HCT116 (cell line): Measurements from ENCODE around the gene NFATC3. TPM values are rescaled to one million over a fixed set of nuclear protein-coding genes. Genes with fewer than 3 reads are reported as not detected.

Experiments used
- ATAC-seq: fragments of 200-7000 bp; cut with Tn5 transposase; 2 replicates; pipeline ENCODE4 v1.9.1; 2020; ENCODE audit warnings: mild to moderate bottlenecking, moderate library complexity
- BruUV-seq: library from RNA; stranded (reverse); fragments of 400-500 nt; replicated peaks from 2 replicates; lab custom pipeline; 2021; lab: Mats Ljungman, UMichigan
- CTCF ChIA-PET: fragments of 300-600 bp; sonication (Branson Sonifier 250); formaldehyde crosslinking; loops from one replicate; lab custom pipeline; 2021; ENCODE audit warnings: antibody characterized with exemption; lab: Charles Lee
- POLR2A ChIA-PET: fragments of 300-600, 350-600 bp; sonication (Branson Sonifier 250); formaldehyde crosslinking; loops from one replicate; lab custom pipeline; 2021; ENCODE audit warnings: antibody characterized with exemption; lab: Charles Lee
- RAD21 ChIA-PET, 2 experiments: fragments of 300-600 bp; sonication (Branson Sonifier 250); formaldehyde crosslinking; loops; one replicate each; lab custom pipeline; 2023; ENCODE audit warnings: low total read pairs in 2 of 2; ENCODE audit not compliant: uncharacterized antibody in 2 of 2, unreplicated experiment in 2 of 2, low non-redundant PET in 1 of 2; lab: Charles Lee
- DNase-seq: peaks from one replicate; pipeline ENCODE4 v3.0.0-alpha.2; 2010; ENCODE audit warnings: low read depth, low spot score
- H2AFZ ChIP-seq: fragments of 200-600 bp; shearing (Covaris generic), sonication (generic); 2 replicates; pipeline ENCODE4 v1.6.1; 2017; ENCODE audit warnings: low read depth, mixed run types, mixed read lengths, antibody characterized with exemption, low read length; ENCODE audit not compliant: poor library complexity, severe bottlenecking
- H3K27ac ChIP-seq: 2 replicates; pipeline ENCODE4 v1.5.1; 2012; ENCODE audit warnings: low read depth, low read length
- H3K27me3 ChIP-seq: fragments of 200-600 bp; sonication (generic); 2 replicates; pipeline ENCODE4 v1.6.1; 2016; ENCODE audit warnings: mixed run types, low read length, mixed read lengths; ENCODE audit not compliant: insufficient read depth
- H3K36me3 ChIP-seq, 2 experiments: fragments of 200-500 bp in 1 of 2; fragments of 200-600 bp in 1 of 2; sonication (Bioruptor generic) in 1 of 2; sonication (generic) in 1 of 2; 2 replicates each; pipeline versions ENCODE4 v1.5.1 to v1.6.1; 2014 to 2016; ENCODE audit warnings: low read length in 2 of 2, inconsistent platforms in 1 of 2, mixed read lengths in 1 of 2, mixed run types in 1 of 2; ENCODE audit not compliant: insufficient read depth in 2 of 2, control insufficient read depth in 1 of 2
- H3K4me1 ChIP-seq, 2 experiments: fragments of 200-600 bp in 1 of 2; sonication (generic) in 1 of 2; 2 replicates each; pipeline versions ENCODE4 v1.5.1 to v1.6.1; 2012 to 2017; ENCODE audit warnings: low read length in 2 of 2, inconsistent platforms in 1 of 2, mild to moderate bottlenecking in 1 of 2, mixed read lengths in 1 of 2, mixed run types in 1 of 2, moderate library complexity in 1 of 2; ENCODE audit not compliant: insufficient read depth in 2 of 2, control insufficient read depth in 1 of 2
- H3K4me2 ChIP-seq: fragments of 200-600 bp; sonication (generic); 2 replicates; pipeline ENCODE4 v1.6.1; 2017; ENCODE audit warnings: mixed run types, low read length, mixed read lengths
- H3K4me3 ChIP-seq, 2 experiments: fragments of 200-600 bp in 1 of 2; sonication (generic) in 1 of 2; replicated peaks in 1 of 2; 2 replicates each; pipeline ENCODE4 v1.5.1; 2011 to 2016; ENCODE audit warnings: low read length in 2 of 2, control low read depth in 1 of 2, low read depth in 1 of 2, mild to moderate bottlenecking in 1 of 2, mixed read lengths in 1 of 2, mixed run types in 1 of 2
- H3K79me2 ChIP-seq: fragments of 200-600 bp; sonication (generic); 2 replicates; pipeline ENCODE4 v1.6.1; 2017; ENCODE audit warnings: mild to moderate bottlenecking, mixed run types, low read length, moderate library complexity, mixed read lengths; ENCODE audit not compliant: insufficient read depth
- H3K9ac ChIP-seq: fragments of 200-600 bp; sonication (generic); 2 replicates; pipeline ENCODE4 v1.6.1; 2016; ENCODE audit warnings: low read length, mixed read lengths
- H3K9me2 ChIP-seq: fragments of 200-600 bp; sonication (generic), shearing (Covaris generic); 2 replicates; pipeline ENCODE4 v1.6.1; 2017; ENCODE audit warnings: mixed run types, mild to moderate bottlenecking, moderate library complexity; ENCODE audit not compliant: insufficient read depth
- H3K9me3 ChIP-seq, 2 experiments: fragments of 200-500 bp in 1 of 2; fragments of 200-600 bp in 1 of 2; sonication (Bioruptor generic) in 1 of 2; sonication (generic) in 1 of 2; 2 replicates each; pipeline ENCODE4 v1.6.1; 2014 to 2017; ENCODE audit warnings: low read length in 2 of 2, mixed read lengths in 2 of 2, inconsistent platforms in 1 of 2, low read depth in 1 of 2, mild to moderate bottlenecking in 1 of 2, mixed run types in 1 of 2, moderate library complexity in 1 of 2; ENCODE audit not compliant: control insufficient read depth in 1 of 2, insufficient read depth in 1 of 2
- H4K20me1 ChIP-seq: fragments of 200-600 bp; sonication (generic), shearing (Covaris generic); 2 replicates; pipeline ENCODE4 v1.6.1; 2017; ENCODE audit warnings: mixed run types, mild to moderate bottlenecking, moderate library complexity; ENCODE audit not compliant: insufficient read depth
- CBX3 ChIP-seq: IDR thresholded peaks from 2 replicates; pipeline ENCODE4 v1.6.1; 2012; ENCODE audit warnings: low read depth
- CEBPB ChIP-seq: IDR thresholded peaks from 2 replicates; pipeline ENCODE4 v1.6.1; 2012; ENCODE audit warnings: low read depth
- ELF1 ChIP-seq: IDR thresholded peaks from 2 replicates; pipeline ENCODE4 v1.6.1; 2012; ENCODE audit warnings: low read depth, borderline replicate concordance
- EZH2 ChIP-seq: fragments of 200-600 bp; sonication (generic); IDR thresholded peaks from 2 replicates; pipeline ENCODE4 v1.6.1; 2017; ENCODE audit warnings: antibody characterized with exemption, mixed run types
- POLR2A ChIP-seq: IDR thresholded peaks from 2 replicates; pipeline ENCODE4 v1.7.0; 2011; ENCODE audit warnings: borderline replicate concordance; ENCODE audit not compliant: insufficient read depth, insufficient read length; ENCODE audit errors: extremely low read depth
- POLR2AphosphoS5 ChIP-seq: IDR thresholded peaks from 2 replicates; pipeline ENCODE4 v1.6.1; 2011; ENCODE audit warnings: mild to moderate bottlenecking, low read depth, low read length, moderate library complexity
- RAD21 ChIP-seq: IDR thresholded peaks from 2 replicates; pipeline ENCODE4 v1.6.1; 2012; ENCODE audit warnings: low read depth, mild to moderate bottlenecking
- SIN3A ChIP-seq: IDR thresholded peaks from 2 replicates; pipeline ENCODE4 v1.6.1; 2012; ENCODE audit warnings: low read depth
- SP1 ChIP-seq: IDR thresholded peaks from 2 replicates; pipeline ENCODE4 v1.6.1; 2012; ENCODE audit warnings: low read depth
- TCF7L2 ChIP-seq: IDR thresholded peaks from 2 replicates; pipeline ENCODE4 v1.7.0; 2011; ENCODE audit warnings: borderline replicate concordance, inconsistent platforms; ENCODE audit not compliant: insufficient read depth, insufficient read length; ENCODE audit errors: extremely low read depth
- ZFX ChIP-seq: fragments of 450-650 bp; IDR thresholded peaks from 2 replicates; pipeline ENCODE4 v1.6.1; 2017
- intact Hi-C: fragments of 100-400 bp; cut with micrococcal nuclease; formaldehyde crosslinking; loops from 2 replicates; pipeline ENCODE4 v1.10.0; 2022
- total RNA-seq: library from RNA; stranded (reverse); gene quantifications from one replicate; pipeline ENCODE4 v1.2.1, GENCODE V29; 2021; ENCODE audit not compliant: unreplicated experiment
- TF ChIP-seq, protein P1 (sequence below): IDR thresholded peaks from 2 replicates; pipeline ENCODE4 v1.6.1; 2012; ENCODE audit warnings: low read depth
- TF ChIP-seq, protein P2 (sequence below): IDR thresholded peaks from 2 replicates; pipeline ENCODE4 v1.6.1; 2011; ENCODE audit warnings: mild to moderate bottlenecking, low read length, moderate library complexity; ENCODE audit not compliant: insufficient replicate concordance; ENCODE audit errors: extremely low read depth
- TF ChIP-seq, protein P3 (sequence below), 3 experiments: fragments of 200-600 bp in 1 of 3; sonication (generic) in 1 of 3; IDR thresholded peaks in 2 of 3; conservative IDR thresholded peaks in 1 of 3; 2 replicates each; pipeline ENCODE4 v1.5.1; 2012 to 2017; ENCODE audit warnings: low read depth in 2 of 3, low read length in 2 of 3, antibody characterized with exemption in 1 of 3, borderline replicate concordance in 1 of 3, control low read depth in 1 of 3, mild to moderate bottlenecking in 1 of 3, mixed read lengths in 1 of 3, mixed run types in 1 of 3, moderate library complexity in 1 of 3; ENCODE audit not compliant: insufficient read depth in 1 of 3

The NFATC3 gene
- total RNA-seq, 1 experiment from 2014 or later, result 25.6 TPM

DNA sequence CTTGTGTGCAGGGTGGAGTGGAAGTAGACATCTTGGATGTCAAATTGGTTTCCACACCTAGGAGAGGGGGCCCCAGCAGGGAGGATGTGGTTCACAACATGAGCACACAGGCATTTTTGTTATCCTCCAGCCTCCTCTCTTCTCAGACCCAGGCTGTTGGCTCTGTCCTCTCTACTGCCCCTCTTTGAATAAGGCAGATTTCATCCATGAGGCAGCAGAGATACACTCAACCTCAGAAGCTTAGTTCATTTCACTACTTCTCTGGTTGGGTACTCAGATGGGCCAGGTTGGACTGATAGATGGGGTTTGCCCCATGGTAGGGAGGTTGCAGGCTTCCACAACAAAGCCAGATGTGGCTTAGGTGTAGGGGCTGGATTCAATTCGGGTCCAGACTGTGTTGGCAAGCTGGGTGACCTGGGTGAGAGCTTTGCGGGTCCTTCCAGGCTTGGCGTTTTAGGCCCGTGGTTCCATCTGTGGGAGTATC, 22.2 kb upstream of the NFATC3 start:
- DNase-seq, result no peak
- no peak overlapping the region for H3K9ac ChIP-seq
- no TSS peak for BruUV-seq
- no peaks in the 10 kb centered on the region for H3K9me3 ChIP-seq
- no peak for ATAC-seq
- H2AFZ ChIP-seq, result no peak overlapping the region
- H3K36me3 ChIP-seq, result peaks cover 0 to 24% of the 10 kb centered on the region in 2 experiments; a peak in 1 of 4 replicates
- no peak overlapping the region for H3K27ac ChIP-seq
- H3K27me3 ChIP-seq, result no peaks in the 10 kb centered on the region
- RAD21 ChIA-PET, result no interaction called here
- CTCF ChIA-PET, result no interaction called here
- H3K4me1 ChIP-seq, result no peaks in the 10 kb centered on the region
- no peaks in the 10 kb centered on the region for H3K9me2 ChIP-seq
- intact Hi-C loops, result no loop called here
- H3K79me2 ChIP-seq, result no peaks in the 10 kb centered on the region
- no peak overlapping the region for H3K4me3 ChIP-seq
- POLR2A ChIA-PET, result no interaction called here
- H3K4me2 ChIP-seq, result no peak overlapping the region
- no peaks in the 10 kb centered on the region for H4K20me1 ChIP-seq
- TF ChIP-seq, protein P1, sequence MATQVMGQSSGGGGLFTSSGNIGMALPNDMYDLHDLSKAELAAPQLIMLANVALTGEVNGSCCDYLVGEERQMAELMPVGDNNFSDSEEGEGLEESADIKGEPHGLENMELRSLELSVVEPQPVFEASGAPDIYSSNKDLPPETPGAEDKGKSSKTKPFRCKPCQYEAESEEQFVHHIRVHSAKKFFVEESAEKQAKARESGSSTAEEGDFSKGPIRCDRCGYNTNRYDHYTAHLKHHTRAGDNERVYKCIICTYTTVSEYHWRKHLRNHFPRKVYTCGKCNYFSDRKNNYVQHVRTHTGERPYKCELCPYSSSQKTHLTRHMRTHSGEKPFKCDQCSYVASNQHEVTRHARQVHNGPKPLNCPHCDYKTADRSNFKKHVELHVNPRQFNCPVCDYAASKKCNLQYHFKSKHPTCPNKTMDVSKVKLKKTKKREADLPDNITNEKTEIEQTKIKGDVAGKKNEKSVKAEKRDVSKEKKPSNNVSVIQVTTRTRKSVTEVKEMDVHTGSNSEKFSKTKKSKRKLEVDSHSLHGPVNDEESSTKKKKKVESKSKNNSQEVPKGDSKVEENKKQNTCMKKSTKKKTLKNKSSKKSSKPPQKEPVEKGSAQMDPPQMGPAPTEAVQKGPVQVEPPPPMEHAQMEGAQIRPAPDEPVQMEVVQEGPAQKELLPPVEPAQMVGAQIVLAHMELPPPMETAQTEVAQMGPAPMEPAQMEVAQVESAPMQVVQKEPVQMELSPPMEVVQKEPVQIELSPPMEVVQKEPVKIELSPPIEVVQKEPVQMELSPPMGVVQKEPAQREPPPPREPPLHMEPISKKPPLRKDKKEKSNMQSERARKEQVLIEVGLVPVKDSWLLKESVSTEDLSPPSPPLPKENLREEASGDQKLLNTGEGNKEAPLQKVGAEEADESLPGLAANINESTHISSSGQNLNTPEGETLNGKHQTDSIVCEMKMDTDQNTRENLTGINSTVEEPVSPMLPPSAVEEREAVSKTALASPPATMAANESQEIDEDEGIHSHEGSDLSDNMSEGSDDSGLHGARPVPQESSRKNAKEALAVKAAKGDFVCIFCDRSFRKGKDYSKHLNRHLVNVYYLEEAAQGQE, result no peak
- no peak for TF ChIP-seq RAD21
- TF ChIP-seq CEBPB, result no peak
- no peak for TF ChIP-seq SP1
- no peak for TF ChIP-seq EZH2
- TF ChIP-seq ELF1, result no peak
- no peak for TF ChIP-seq ZFX
- no peak for TF ChIP-seq POLR2AphosphoS5
- TF ChIP-seq, protein P2, sequence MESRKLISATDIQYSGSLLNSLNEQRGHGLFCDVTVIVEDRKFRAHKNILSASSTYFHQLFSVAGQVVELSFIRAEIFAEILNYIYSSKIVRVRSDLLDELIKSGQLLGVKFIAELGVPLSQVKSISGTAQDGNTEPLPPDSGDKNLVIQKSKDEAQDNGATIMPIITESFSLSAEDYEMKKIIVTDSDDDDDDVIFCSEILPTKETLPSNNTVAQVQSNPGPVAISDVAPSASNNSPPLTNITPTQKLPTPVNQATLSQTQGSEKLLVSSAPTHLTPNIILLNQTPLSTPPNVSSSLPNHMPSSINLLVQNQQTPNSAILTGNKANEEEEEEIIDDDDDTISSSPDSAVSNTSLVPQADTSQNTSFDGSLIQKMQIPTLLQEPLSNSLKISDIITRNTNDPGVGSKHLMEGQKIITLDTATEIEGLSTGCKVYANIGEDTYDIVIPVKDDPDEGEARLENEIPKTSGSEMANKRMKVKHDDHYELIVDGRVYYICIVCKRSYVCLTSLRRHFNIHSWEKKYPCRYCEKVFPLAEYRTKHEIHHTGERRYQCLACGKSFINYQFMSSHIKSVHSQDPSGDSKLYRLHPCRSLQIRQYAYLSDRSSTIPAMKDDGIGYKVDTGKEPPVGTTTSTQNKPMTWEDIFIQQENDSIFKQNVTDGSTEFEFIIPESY, result no peak
- TF ChIP-seq TCF7L2, result no peak
- no peak for TF ChIP-seq SIN3A
- TF ChIP-seq, protein P3, sequence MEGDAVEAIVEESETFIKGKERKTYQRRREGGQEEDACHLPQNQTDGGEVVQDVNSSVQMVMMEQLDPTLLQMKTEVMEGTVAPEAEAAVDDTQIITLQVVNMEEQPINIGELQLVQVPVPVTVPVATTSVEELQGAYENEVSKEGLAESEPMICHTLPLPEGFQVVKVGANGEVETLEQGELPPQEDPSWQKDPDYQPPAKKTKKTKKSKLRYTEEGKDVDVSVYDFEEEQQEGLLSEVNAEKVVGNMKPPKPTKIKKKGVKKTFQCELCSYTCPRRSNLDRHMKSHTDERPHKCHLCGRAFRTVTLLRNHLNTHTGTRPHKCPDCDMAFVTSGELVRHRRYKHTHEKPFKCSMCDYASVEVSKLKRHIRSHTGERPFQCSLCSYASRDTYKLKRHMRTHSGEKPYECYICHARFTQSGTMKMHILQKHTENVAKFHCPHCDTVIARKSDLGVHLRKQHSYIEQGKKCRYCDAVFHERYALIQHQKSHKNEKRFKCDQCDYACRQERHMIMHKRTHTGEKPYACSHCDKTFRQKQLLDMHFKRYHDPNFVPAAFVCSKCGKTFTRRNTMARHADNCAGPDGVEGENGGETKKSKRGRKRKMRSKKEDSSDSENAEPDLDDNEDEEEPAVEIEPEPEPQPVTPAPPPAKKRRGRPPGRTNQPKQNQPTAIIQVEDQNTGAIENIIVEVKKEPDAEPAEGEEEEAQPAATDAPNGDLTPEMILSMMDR (IDR thresholded peaks at IDR 0.05 in 2 of 3, conservative IDR thresholded peaks at IDR 0.05 in 1 of 3; ENCODE audit: borderline replicate concordance in 1 of 3, insufficient read depth in 1 of 3, low read depth in 2 of 3, low read length in 2 of 3), result no peak
- TF ChIP-seq CBX3, result no peak
- TF ChIP-seq POLR2A, result no peak
